Activated CD4-positive, alpha-beta memory T cell treated with anti-CD3 and anti-CD28 coated beads, Interleukin-2, amount 10 ng/mL, durations not matched to agents 7 days and 5 days (primary cell): ENCODE measurements around the gene TMEM165. TPM values are rescaled to one million over a fixed set of nuclear protein-coding genes. Genes with fewer than 3 reads are reported as not detected.
A peak's percentile ranks its signal among the peaks of the same experiment; 100 is the strongest.

Experiments used
- CTCF ChIA-PET: fragments of 350-600 bp; sonication (Branson Sonifier 250); formaldehyde crosslinking; loops from one replicate; lab custom pipeline; 2021; ENCODE audit warnings: antibody characterized with exemption, inconsistent platforms; lab: Charles Lee
- POLR2A ChIA-PET: fragments of 350-600 bp; sonication (Branson Sonifier 250); formaldehyde crosslinking; loops from one replicate; lab custom pipeline; 2021; ENCODE audit warnings: antibody characterized with exemption; lab: Charles Lee
- DNase-seq: peaks from one replicate; pipeline ENCODE4 v3.0.0-alpha.2; 2020
- H3K27ac Mint-ChIP-seq: one replicate; pipeline ENCODE4 v1.8.0; 2021; ENCODE audit warnings: mild to moderate bottlenecking, mixed read lengths
- H3K27me3 Mint-ChIP-seq: one replicate; pipeline ENCODE4 v1.8.0; 2021; ENCODE audit warnings: mixed read lengths
- H3K36me3 Mint-ChIP-seq: one replicate; pipeline ENCODE4 v1.8.0; 2021; ENCODE audit warnings: low read depth, mixed read lengths
- H3K4me1 Mint-ChIP-seq: one replicate; pipeline ENCODE4 v1.8.0; 2021; ENCODE audit warnings: mixed read lengths
- H3K4me3 Mint-ChIP-seq: one replicate; pipeline ENCODE4 v1.8.0; 2021; ENCODE audit warnings: mild to moderate bottlenecking, mixed read lengths
- H3K9me3 Mint-ChIP-seq: one replicate; pipeline ENCODE4 v1.8.0; 2021; ENCODE audit warnings: mixed read lengths
- total RNA-seq, 2 experiments: library from RNA; stranded (reverse); gene quantifications; one replicate each; pipeline ENCODE4 v1.2.3, GENCODE V29; 2021

Gene TMEM165
- total RNA-seq, 2 experiments from 2014 or later, result 68.2 to 70.1 TPM

- POLR2A ChIA-PET, result interaction anchor here (1.1 kb wide), 1 partner anchor 22 kb away, joined by 4 read pairs; no protein-coding TSS in a partner anchor
- no peaks in the 10 kb centered on the region for H3K27me3 Mint-ChIP-seq
- no peak for DNase-seq
These were observed 22.3 kb upstream of the TMEM165 start for GRCh38 chr4:55373461-55373860.

GRCh38 chr4:55376698-55377097 is 19.1 kb upstream of the TMEM165 start:
- H3K27me3 Mint-ChIP-seq, result no peaks in the 10 kb centered on the region
- POLR2A ChIA-PET, result no interaction called here
- CTCF ChIA-PET, result interaction anchor here (0.9 kb wide), 1 partner anchor 18 kb away, joined by 4 read pairs; the partner anchor contains the start of gene TMEM165

More at GRCh38 chr4:55373461-55373860, 22.3 kb upstream of the TMEM165 start:
- H3K9me3 Mint-ChIP-seq, result no peaks in the 10 kb centered on the region
- no peaks in the 10 kb centered on the region for H3K36me3 Mint-ChIP-seq
- no peak overlapping the region for H3K4me3 Mint-ChIP-seq
- no peak overlapping the region for H3K27ac Mint-ChIP-seq
- CTCF ChIA-PET, result interaction anchor here (0.6 to 2.1 kb wide), 2 partner anchors 28 to 59 kb away, joined by 4 read pairs; partner anchors contain the start of gene SRD5A3
- H3K4me1 Mint-ChIP-seq, result no peaks in the 10 kb centered on the region

GRCh38 chr4:55378617-55379467 is 16.9 kb upstream of the TMEM165 start:
- no peak overlapping the region for H3K4me3 Mint-ChIP-seq
- H3K27me3 Mint-ChIP-seq, result no peaks in the 10 kb centered on the region
- H3K4me1 Mint-ChIP-seq, result peaks cover 6% of the 10 kb centered on the region
- DNase-seq, result no peak
- no peak overlapping the region for H3K27ac Mint-ChIP-seq
- no peaks in the 10 kb centered on the region for H3K9me3 Mint-ChIP-seq
- POLR2A ChIA-PET, result no interaction called here
- CTCF ChIA-PET, result no interaction called here
- H3K36me3 Mint-ChIP-seq, result no peaks in the 10 kb centered on the region

More at GRCh38 chr4:55376698-55377097, 19.1 kb upstream of the TMEM165 start:
- Mint-ChIP-seq H3K4me3 (no peak overlapping the region), H3K36me3 (no peaks in the 10 kb centered on the region), H3K9me3 (no peaks in the 10 kb centered on the region), H3K27ac (no peak overlapping the region), H3K4me1 (no peaks in the 10 kb centered on the region)
- no peak for DNase-seq

GRCh38 chr4:55380576-55380975 is 15.2 kb upstream of the TMEM165 start:
- Mint-ChIP-seq H3K27me3 (no peaks in the 10 kb centered on the region), H3K36me3 (no peaks in the 10 kb centered on the region), H3K9me3 (no peaks in the 10 kb centered on the region), H3K4me1 (peaks cover 12% of the 10 kb centered on the region), H3K4me3 (no peak overlapping the region), H3K27ac (no peak overlapping the region)
- POLR2A ChIA-PET, result no interaction called here
- DNase-seq, result no peak
- CTCF ChIA-PET, result interaction anchor here (1.0 kb wide), 1 partner anchor 35 kb away, joined by 3 read pairs; the partner anchor contains the start of gene SRD5A3

- Mint-ChIP-seq H3K4me3 (no peak overlapping the region), H3K4me1 (peaks cover 16% of the 10 kb centered on the region), H3K9me3 (no peaks in the 10 kb centered on the region), H3K36me3 (no peaks in the 10 kb centered on the region), H3K27me3 (no peaks in the 10 kb centered on the region), H3K27ac (no peak overlapping the region)
- POLR2A ChIA-PET, result interaction anchor here (0.6 kb wide), 1 partner anchor 10 kb away, joined by 3 read pairs; no protein-coding TSS in a partner anchor
- no peak for DNase-seq
- CTCF ChIA-PET, result no interaction called here
These were observed 14.3 kb upstream of the TMEM165 start for GRCh38 chr4:55381502-55381901.

- Mint-ChIP-seq H3K27ac (no peak overlapping the region), H3K4me1 (peaks cover 16% of the 10 kb centered on the region), H3K4me3 (no peak overlapping the region), H3K36me3 (no peaks in the 10 kb centered on the region), H3K27me3 (no peaks in the 10 kb centered on the region), H3K9me3 (no peaks in the 10 kb centered on the region)
- DNase-seq, result no peak
- CTCF ChIA-PET, result no interaction called here
- POLR2A ChIA-PET, result interaction anchor here (0.6 kb wide), 1 partner anchor 1095 kb away, joined by 3 read pairs; no protein-coding TSS in a partner anchor
These were observed 13.2 kb upstream of the TMEM165 start for GRCh38 chr4:55382488-55383003.

GRCh38 chr4:55385201-55385649 is 10.5 kb upstream of the TMEM165 start:
- no peak for DNase-seq
- CTCF ChIA-PET, result interaction anchor here (0.8 to 2.3 kb wide), 2 partner anchors 10 to 39 kb away, joined by 3 to 10 read pairs; partner anchors contain the start of genes SRD5A3 and TMEM165
- Mint-ChIP-seq H3K9me3 (no peaks in the 10 kb centered on the region), H3K27ac (no peak overlapping the region), H3K36me3 (no peaks in the 10 kb centered on the region), H3K4me1 (peaks cover 16% of the 10 kb centered on the region), H3K27me3 (no peaks in the 10 kb centered on the region), H3K4me3 (no peak overlapping the region)
- POLR2A ChIA-PET, result interaction anchor here (2.6 kb wide), 1 partner anchor 10 kb away, joined by 20 read pairs; the partner anchor contains the start of gene TMEM165

GRCh38 chr4:55386073-55386472 is 9.7 kb upstream of the TMEM165 start:
- H3K4me1 Mint-ChIP-seq, result peaks cover 16% of the 10 kb centered on the region
- no peak for DNase-seq
- CTCF ChIA-PET, result interaction anchor here (2.3 kb wide), 1 partner anchor 9 kb away, joined by 10 read pairs; the partner anchor contains the start of gene TMEM165
- no peak overlapping the region for H3K4me3 Mint-ChIP-seq
- no peaks in the 10 kb centered on the region for H3K36me3 Mint-ChIP-seq
- no peak overlapping the region for H3K27ac Mint-ChIP-seq
- no peaks in the 10 kb centered on the region for H3K9me3 Mint-ChIP-seq
- no peaks in the 10 kb centered on the region for H3K27me3 Mint-ChIP-seq
- POLR2A ChIA-PET, result interaction anchor here (1.2 to 2.6 kb wide), 2 partner anchors 10 to 14 kb away, joined by 3 to 20 read pairs; partner anchors contain the start of gene TMEM165

- Mint-ChIP-seq H3K4me1 (peaks cover 16% of the 10 kb centered on the region), H3K27me3 (no peaks in the 10 kb centered on the region), H3K36me3 (no peaks in the 10 kb centered on the region), H3K4me3 (no peak overlapping the region), H3K27ac (no peak overlapping the region), H3K9me3 (no peaks in the 10 kb centered on the region)
- POLR2A ChIA-PET, result interaction anchor here (1.0 to 2.6 kb wide), 4 partner anchors 9 to 41 kb away, joined by 3 to 20 read pairs (median 3); partner anchors contain the start of genes SRD5A3 and TMEM165
- DNase-seq, result no peak
- CTCF ChIA-PET, result interaction anchor here (2.3 kb wide), 1 partner anchor 8 kb away, joined by 10 read pairs; the partner anchor contains the start of gene TMEM165
These were observed 8.9 kb upstream of the TMEM165 start for GRCh38 chr4:55386840-55387239.

GRCh38 chr4:55393461-55394320 is 2.1 kb upstream of the TMEM165 start:
- POLR2A ChIA-PET, result interaction anchor here (1.0 to 1.3 kb wide), 2 partner anchors 42 to 555 kb away, joined by 3 to 4 read pairs; partner anchors contain the start of gene CEP135
- DNase-seq, result no peak
- Mint-ChIP-seq H3K4me1 (peaks cover 31% of the 10 kb centered on the region), H3K27ac (no peak overlapping the region), H3K27me3 (no peaks in the 10 kb centered on the region), H3K9me3 (no peaks in the 10 kb centered on the region), H3K4me3 (peak overlapping the region; percentile 16), H3K36me3 (peaks cover 21% of the 10 kb centered on the region)
- CTCF ChIA-PET, result interaction anchor here (0.7 to 4.1 kb wide), 2 partner anchors 40 to 48 kb away, joined by 3 to 56 read pairs; partner anchors contain the start of gene SRD5A3

- peaks cover 40% of the 10 kb centered on the region for H3K4me1 Mint-ChIP-seq
- POLR2A ChIA-PET, result interaction anchor here (0.7 to 2.7 kb wide), 14 partner anchors 8 to 1583 kb away, joined by 3 to 21 read pairs (median 4); partner anchors contain the start of genes CEP135, NOA1, POLR2B and SRD5A3
- H3K9me3 Mint-ChIP-seq, result no peaks in the 10 kb centered on the region
- no peak for DNase-seq
- peaks cover 26% of the 10 kb centered on the region for H3K36me3 Mint-ChIP-seq
- peak overlapping the region; percentile 90 for H3K27ac Mint-ChIP-seq
- H3K4me3 Mint-ChIP-seq, result peak overlapping the region; percentile 90
- no peaks in the 10 kb centered on the region for H3K27me3 Mint-ChIP-seq
- CTCF ChIA-PET, result interaction anchor here (0.9 to 4.1 kb wide), 12 partner anchors 9 to 554 kb away, joined by 3 to 56 read pairs (median 3); partner anchors contain the start of genes CEP135 and SRD5A3
These were observed 584 bp upstream of the TMEM165 start for GRCh38 chr4:55395218-55395528.
